Vagina (tissue), 2 donors: Measurements from ENCODE around the gene ADAT3. TPM values are rescaled to one million over a fixed set of nuclear protein-coding genes. Genes with fewer than 3 reads are reported as not detected.

Source experiments
- DNase-seq, 2 donors: peaks; one replicate each; pipeline ENCODE4 v3.0.0-alpha.2; 2017; ENCODE audit errors: extremely low spot score in 2 of 2
- H3K27ac ChIP-seq: fragments of 200-600 bp; sonication (generic); one replicate; pipeline ENCODE4 v1.5.1; 2019
- H3K27me3 ChIP-seq: fragments of 200-600 bp; sonication (generic); one replicate; pipeline ENCODE4 v1.5.1; 2019
- H3K36me3 ChIP-seq, 2 donors: fragments of 200-600 bp; sonication (generic); one replicate each; pipeline ENCODE4 v1.5.1; 2017 to 2019
- H3K4me1 ChIP-seq: fragments of 200-600 bp; sonication (generic); one replicate; pipeline ENCODE4 v1.5.1; 2019
- H3K4me3 ChIP-seq, 2 donors: fragments of 200-600 bp; sonication (generic); 1 replicate in 1 of 2; 2 replicates in 1 of 2; pipeline ENCODE4 v1.5.1; 2016 to 2019
- H3K9me3 ChIP-seq: fragments of 200-600 bp; sonication (generic); one replicate; pipeline ENCODE4 v1.5.1; 2019
- POLR2A ChIP-seq, 2 donors: fragments of 450-650 bp; IDR thresholded peaks; one replicate each; pipeline ENCODE4 v1.6.1; 2017; ENCODE audit warnings: antibody characterized with exemption in 2 of 2, mild to moderate bottlenecking in 2 of 2, moderate library complexity in 2 of 2
- POLR2AphosphoS5 ChIP-seq, 2 donors: sonication (generic); formaldehyde crosslinking; IDR thresholded peaks; one replicate each; pipeline ENCODE4 v1.9.0; 2017; ENCODE audit warnings: antibody characterized with exemption in 2 of 2, mild to moderate bottlenecking in 2 of 2, low read depth in 1 of 2; ENCODE audit not compliant: insufficient read depth in 1 of 2
- intact Hi-C: fragments of 100-400 bp; cut with DNase I; formaldehyde crosslinking; loops from one replicate; pipeline ENCODE4 v1.15.1; 2023
- total RNA-seq: library from RNA; depleted of rRNA; stranded (reverse); fragments of >200 nt; gene quantifications from one replicate; pipeline ENCODE4 v1.2.3, GENCODE V29; 2016
- TF ChIP-seq, protein P1 (sequence below), 3 experiments: fragments of 450-650 bp in 2 of 3; fragments of 200-600 bp in 1 of 3; sonication (generic) in 1 of 3; IDR thresholded peaks; one replicate each; pipeline ENCODE4 v1.5.1; 2017 to 2019; ENCODE audit warnings: antibody characterized with exemption in 3 of 3, mild to moderate bottlenecking in 2 of 3, moderate library complexity in 2 of 3

The ADAT3 gene
- total RNA-seq, 1 donor from 2014 or later, result 5.2 TPM

DNA sequence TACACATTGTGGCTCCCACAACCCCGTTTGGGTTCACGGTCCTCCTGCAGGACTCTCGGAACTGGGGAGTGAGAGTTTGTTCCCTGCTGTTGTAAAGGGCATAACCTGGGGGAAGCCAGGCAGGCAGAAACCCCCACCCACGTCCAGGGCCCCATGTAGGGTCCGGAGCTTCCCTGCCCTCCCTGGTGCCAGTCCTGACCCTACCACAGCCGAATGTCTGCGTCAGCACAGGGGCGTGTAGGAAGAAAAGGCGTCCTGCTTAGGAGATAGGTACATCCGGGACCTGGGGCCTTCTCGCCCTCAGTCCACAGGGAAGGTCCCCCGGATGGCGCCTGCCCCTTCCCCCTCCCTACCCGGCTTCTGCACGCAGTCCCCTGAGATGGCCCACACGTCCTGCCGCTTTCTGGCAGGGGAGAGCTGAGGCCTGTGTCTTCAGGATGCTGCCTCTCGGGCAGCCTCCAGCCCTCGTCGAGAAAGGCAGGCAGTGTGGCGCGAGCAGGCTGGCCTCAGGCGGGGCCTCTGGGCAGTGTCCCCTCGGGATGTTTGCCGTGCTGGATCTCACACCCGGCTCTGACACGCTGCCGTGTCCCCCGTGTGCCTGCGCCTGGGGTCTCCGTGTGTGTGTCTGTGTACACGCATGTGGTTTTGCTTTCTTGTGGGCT is 54.9 kb downstream of the ADAT3 start:
- Histone ChIP-seq H3K4me1 (peaks cover 14% of the 10 kb centered on the region), H3K9me3 (no peaks in the 10 kb centered on the region), H3K27ac (no peak overlapping the region), H3K36me3 (no peaks in the 10 kb centered on the region), H3K4me3 (no peak overlapping the region), H3K27me3 (no peaks in the 10 kb centered on the region)
- TF ChIP-seq, protein P1, sequence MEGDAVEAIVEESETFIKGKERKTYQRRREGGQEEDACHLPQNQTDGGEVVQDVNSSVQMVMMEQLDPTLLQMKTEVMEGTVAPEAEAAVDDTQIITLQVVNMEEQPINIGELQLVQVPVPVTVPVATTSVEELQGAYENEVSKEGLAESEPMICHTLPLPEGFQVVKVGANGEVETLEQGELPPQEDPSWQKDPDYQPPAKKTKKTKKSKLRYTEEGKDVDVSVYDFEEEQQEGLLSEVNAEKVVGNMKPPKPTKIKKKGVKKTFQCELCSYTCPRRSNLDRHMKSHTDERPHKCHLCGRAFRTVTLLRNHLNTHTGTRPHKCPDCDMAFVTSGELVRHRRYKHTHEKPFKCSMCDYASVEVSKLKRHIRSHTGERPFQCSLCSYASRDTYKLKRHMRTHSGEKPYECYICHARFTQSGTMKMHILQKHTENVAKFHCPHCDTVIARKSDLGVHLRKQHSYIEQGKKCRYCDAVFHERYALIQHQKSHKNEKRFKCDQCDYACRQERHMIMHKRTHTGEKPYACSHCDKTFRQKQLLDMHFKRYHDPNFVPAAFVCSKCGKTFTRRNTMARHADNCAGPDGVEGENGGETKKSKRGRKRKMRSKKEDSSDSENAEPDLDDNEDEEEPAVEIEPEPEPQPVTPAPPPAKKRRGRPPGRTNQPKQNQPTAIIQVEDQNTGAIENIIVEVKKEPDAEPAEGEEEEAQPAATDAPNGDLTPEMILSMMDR (IDR thresholded peaks at IDR 0.05), result no peak
- no peak for TF ChIP-seq POLR2A (IDR thresholded peaks at IDR 0.05)
- no peak for TF ChIP-seq POLR2AphosphoS5 (IDR thresholded peaks at IDR 0.05; ENCODE audit: insufficient read depth in 1 of 2, low read depth in 1 of 2)
- intact Hi-C loops, result no loop called here
- DNase-seq, result no peak

DNA sequence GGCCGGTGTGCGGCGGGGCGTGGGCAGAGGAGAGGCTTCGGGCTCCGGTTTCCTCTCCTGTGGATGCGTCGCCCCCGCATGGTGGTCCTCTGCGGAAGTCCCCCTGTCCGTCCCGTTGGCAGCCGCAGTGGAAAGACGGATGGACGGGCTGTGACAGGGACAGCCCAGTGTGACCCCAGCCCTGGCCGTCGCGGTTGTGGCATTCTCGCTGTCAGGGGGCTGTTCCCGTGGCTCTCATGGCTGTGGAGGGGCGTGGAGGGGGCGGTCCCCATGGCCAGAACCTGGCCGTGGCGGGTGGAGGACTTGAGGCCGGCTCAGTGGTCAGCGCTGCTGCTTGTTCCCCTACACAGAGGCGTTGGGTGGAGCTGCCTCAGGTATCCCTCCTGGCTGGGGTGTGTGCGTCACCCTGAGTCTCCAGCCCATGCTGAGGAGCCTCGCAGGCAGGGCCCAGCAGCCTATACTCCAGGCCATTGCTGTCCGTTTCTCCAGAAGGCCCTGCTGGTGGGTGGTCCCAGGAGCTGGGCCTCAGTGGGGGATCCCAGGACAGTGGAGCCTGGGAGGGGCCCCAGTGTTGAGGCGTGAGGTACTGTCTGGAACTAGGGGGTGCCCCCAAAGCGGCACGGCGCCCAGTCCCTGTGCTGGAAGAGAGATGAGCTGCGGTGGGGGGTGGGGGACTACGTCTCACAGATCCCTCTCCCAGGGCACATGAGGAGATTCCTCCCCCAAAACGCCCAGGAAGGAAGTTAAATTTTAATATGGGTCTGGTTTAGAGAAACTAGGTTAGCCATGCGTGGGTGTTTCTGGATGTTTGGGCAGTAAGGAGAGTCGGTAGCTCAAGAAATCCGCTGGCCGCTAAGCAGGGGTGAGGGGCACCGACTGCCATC is 56.0 kb downstream of the ADAT3 start:
- DNase-seq, result no peak
- Histone ChIP-seq H3K27me3 (no peaks in the 10 kb centered on the region), H3K36me3 (no peaks in the 10 kb centered on the region), H3K27ac (no peak overlapping the region), H3K9me3 (no peaks in the 10 kb centered on the region), H3K4me1 (peaks cover 10% of the 10 kb centered on the region), H3K4me3 (no peak overlapping the region)
- intact Hi-C loops, result no loop called here
- TF ChIP-seq POLR2A (IDR thresholded peaks at IDR 0.05), result no peak
- TF ChIP-seq POLR2AphosphoS5 (IDR thresholded peaks at IDR 0.05; ENCODE audit: insufficient read depth in 1 of 2, low read depth in 1 of 2), result no peak
- TF ChIP-seq, protein P1 (IDR thresholded peaks at IDR 0.05), result no peak

DNA sequence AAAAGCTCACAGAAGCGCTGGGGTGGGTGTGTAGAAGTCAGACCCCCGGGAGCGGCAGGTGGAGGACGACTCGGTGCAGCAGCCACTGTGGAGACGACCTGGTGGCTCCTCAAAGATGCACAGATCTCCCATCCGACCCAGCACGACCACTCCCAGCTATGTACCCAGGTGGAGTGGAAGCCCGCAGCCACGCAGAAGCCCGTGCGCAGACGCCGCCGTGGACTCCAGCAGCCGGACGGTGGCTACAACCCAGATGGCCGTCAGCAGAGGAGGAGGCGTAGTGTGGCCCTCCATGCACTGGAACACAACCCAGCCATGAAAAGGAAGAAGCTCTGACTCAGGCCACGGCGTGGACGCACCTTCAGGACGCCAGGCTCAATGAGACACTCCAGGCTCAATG is 57.5 kb downstream of the ADAT3 start:
- H3K4me1 ChIP-seq, result peaks cover 10% of the 10 kb centered on the region
- H3K9me3 ChIP-seq, result no peaks in the 10 kb centered on the region
- no peaks in the 10 kb centered on the region for H3K36me3 ChIP-seq
- intact Hi-C loops, result no loop called here
- no peaks in the 10 kb centered on the region for H3K27me3 ChIP-seq
- H3K4me3 ChIP-seq, result no peak overlapping the region
- DNase-seq, result no peak
- no peak overlapping the region for H3K27ac ChIP-seq
- TF ChIP-seq POLR2A (IDR thresholded peaks at IDR 0.05) (no peak), POLR2AphosphoS5 (IDR thresholded peaks at IDR 0.05; ENCODE audit: insufficient read depth in 1 of 2, low read depth in 1 of 2) (no peak)
- TF ChIP-seq, protein P1 (IDR thresholded peaks at IDR 0.05), result no peak

Other genes with a start within 250 kb of the ADAT3 start
- gene ONECUT3, start 151.9 kb upstream of the ADAT3 start, total RNA-seq, result not detected
- 3.2 TPM for gene ATP8B3, start 93.1 kb upstream of the ADAT3 start, total RNA-seq
- gene REXO1, start 56.9 kb upstream of the ADAT3 start, total RNA-seq, result 19.9 TPM
- 7.6 TPM for gene KLF16, start 41.8 kb upstream of the ADAT3 start, total RNA-seq
- gene ABHD17A, start 19.9 kb upstream of the ADAT3 start, total RNA-seq, result 83.0 TPM
- gene SCAMP4, start within 50 bp of the ADAT3 start, total RNA-seq, result 51.3 TPM
- gene CSNK1G2, start 35.8 kb downstream of the ADAT3 start, total RNA-seq, result 77.6 TPM
- 81.5 TPM for gene BTBD2, start 110.3 kb downstream of the ADAT3 start, total RNA-seq
- 185 TPM for gene MKNK2, start 145.8 kb downstream of the ADAT3 start, total RNA-seq
- 50.6 TPM for gene MOB3A, start 190.9 kb downstream of the ADAT3 start, total RNA-seq
- 7.9 TPM for gene IZUMO4, start 191.5 kb downstream of the ADAT3 start, total RNA-seq
- 62.9 TPM for gene AP3D1, start 246.2 kb downstream of the ADAT3 start, total RNA-seq